D721Med (cell line): Measurements from ENCODE around the gene AAGAB.
"Not testable (repeated sequence)": the region's sequence is repeated elsewhere in the genome, so short reads cannot be mapped to it uniquely, and the experiment has no call there.

ENCODE experiments used
- DNase-seq: peaks from one replicate; pipeline ENCODE4 v3.0.0; 2011; ENCODE audit warnings: low spot score; ENCODE audit not compliant: insufficient read length
- FAIRE-seq: peaks from 2 replicates; lab custom pipeline; 2011; peaks lifted over from hg19 to GRCh38; lab: Jason Lieb, UNC
- CTCF ChIP-seq: IDR thresholded peaks from 2 replicates; pipeline ENCODE4 v1.5.1; 2012; ENCODE audit warnings: mild to moderate bottlenecking, control low read depth; ENCODE audit not compliant: insufficient read depth; ENCODE audit errors: missing control alignments

Gene AAGAB

DNA sequence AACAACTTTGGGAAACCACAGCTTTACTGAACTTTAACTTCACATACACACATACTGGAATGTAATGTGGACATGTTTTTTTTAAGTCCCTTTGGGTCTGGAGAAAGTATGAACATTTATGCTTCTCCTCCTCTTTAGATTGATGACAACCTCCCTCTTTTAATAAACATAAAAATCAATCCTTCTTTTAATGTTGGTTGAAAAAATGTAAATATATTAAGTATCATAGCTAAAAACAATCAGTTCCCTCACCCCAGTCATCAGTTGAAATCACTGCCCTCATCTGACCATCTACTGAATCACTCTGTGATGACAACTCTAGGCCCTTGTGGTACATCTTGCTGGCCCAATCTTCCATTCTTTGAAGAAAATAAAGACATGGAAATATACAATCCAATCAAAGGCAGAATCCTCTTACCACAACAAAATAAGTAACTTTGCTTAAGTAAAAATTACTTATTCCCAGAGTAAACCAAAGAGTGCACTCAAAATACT lies 6.4 kb downstream of the AAGAB start:
- FAIRE-seq = no peak
- no peak for DNase-seq
- no peak for TF ChIP-seq CTCF

GRCh38 chr15:67246606-67247005 lies 7.9 kb downstream of the AAGAB start:
- not testable (repeated sequence) for FAIRE-seq, DNase-seq

GRCh38 chr15:67244971-67245478 lies 9.4 kb downstream of the AAGAB start:
- FAIRE-seq (no peak), DNase-seq (no peak)
- no peak for TF ChIP-seq CTCF

DNA sequence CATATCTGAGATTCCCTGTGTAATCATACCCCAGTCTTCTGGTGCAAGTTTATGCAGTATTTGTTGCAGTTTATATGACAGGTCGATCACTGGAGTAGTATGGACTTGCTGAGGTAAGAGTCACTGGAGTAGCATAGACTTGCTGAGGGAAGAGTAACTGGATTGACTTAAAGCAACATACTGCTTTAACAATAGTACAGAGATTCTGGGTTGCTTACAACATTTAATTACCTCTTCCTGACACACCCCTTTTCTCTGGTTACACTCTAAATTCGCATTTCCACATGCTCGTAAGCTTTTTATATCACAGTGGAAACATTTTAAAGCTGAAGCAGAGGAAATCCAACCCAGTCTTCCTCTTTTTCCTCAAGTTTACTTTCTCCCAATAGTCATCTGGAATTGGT lies 11.8 kb downstream of the AAGAB start:
- no peak for FAIRE-seq
- no peak for TF ChIP-seq CTCF
- no peak for DNase-seq

DNA sequence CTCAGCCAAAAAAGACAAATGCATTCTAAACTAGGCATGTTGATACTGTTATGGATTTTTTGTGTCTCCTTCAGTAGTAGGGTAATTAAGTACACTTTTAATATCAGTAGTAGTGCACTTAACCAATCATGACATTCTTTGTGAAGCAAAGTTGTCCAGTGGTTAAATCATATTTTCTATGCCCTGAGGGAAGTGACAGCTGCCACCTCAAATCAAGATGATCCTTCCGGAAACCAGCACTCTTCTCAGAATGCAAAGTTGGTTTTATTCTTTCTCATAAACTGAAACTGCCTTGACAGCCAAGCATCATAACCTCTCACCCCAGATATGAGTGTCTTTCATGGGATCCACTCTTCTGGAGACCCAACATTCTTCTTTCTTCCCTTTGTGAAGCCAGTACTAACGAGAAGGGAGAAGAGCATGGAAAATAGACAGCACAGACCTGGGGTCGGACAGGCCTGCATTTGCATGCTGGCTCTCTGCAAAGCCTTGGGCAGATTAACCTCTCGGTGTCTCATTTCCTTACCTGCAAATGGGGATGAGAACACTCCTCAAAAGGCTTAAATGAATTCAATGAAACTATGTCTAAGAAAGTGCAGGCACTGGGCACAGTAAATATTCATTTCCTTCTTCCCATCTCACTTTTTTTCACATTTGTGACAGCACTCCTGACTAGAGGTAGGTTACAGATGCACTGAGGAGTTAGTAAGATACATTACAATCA lies 13.2 kb downstream of the AAGAB start:
- no peak for FAIRE-seq
- TF ChIP-seq CTCF = no peak
- DNase-seq = no peak

- FAIRE-seq = no peak
Measured at GRCh38 chr15:67240235-67241131, 14.0 kb downstream of the AAGAB start.

More at GRCh38 chr15:67240235-67241131, 14.0 kb downstream of the AAGAB start:
- DNase-seq = no peak
- TF ChIP-seq CTCF = peak; percentile 52
